Measurements from ENCODE around the gene NPNT. TPM values are rescaled to one million over a fixed set of nuclear protein-coding genes. Genes with fewer than 3 reads are reported as not detected.

Gene NPNT, protein sequence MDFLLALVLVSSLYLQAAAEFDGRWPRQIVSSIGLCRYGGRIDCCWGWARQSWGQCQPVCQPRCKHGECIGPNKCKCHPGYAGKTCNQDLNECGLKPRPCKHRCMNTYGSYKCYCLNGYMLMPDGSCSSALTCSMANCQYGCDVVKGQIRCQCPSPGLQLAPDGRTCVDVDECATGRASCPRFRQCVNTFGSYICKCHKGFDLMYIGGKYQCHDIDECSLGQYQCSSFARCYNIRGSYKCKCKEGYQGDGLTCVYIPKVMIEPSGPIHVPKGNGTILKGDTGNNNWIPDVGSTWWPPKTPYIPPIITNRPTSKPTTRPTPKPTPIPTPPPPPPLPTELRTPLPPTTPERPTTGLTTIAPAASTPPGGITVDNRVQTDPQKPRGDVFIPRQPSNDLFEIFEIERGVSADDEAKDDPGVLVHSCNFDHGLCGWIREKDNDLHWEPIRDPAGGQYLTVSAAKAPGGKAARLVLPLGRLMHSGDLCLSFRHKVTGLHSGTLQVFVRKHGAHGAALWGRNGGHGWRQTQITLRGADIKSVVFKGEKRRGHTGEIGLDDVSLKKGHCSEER
- total RNA-seq (2022; extraction: Qiagen RNA extraction) = 0.22 to 0.37 TPM (median 0.32 TPM) in 5 replicates

DNA sequence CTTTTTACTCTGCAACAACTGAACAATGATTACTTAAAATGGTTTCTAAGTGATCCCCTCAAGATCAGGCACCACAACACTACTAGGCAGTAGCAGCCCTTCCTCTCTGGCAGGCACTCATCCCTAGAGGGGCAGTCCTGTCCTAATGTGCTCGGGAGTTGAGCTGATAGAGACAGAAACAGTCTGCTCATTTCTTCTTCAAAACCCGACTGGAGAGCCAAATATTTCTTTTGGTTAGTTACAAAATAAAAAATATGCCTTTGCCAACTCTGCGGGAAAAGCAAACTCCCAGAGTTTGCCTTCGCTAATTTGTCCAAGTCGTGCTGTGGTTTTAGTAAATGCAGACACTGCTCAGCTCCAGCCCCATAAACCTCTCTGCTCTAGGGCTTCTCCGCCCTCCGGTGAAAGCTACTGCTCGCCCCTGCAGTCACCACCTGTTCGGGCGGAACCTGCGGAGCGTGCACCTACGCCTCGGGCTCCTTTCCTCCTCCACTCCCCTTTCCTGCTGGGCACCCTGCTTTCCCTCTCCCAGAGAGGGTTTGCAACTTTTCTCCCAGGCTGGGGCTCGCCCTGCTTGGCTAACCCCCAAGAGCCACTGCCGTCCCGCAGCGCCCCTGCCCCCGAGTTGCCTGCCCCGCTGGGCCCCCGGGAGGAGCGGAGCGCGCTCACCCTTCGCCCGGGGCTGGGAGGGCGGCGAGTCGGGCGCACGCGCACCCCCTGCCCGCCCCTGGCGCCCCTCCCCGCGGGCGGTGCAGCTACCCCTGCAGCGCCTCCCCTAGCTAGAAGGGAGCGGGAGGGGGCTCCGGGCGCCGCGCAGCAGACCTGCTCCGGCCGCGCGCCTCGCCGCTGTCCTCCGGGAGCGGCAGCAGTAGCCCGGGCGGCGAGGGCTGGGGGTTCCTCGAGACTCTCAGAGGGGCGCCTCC, at the start of gene NPNT:
NPNT (plus strand) TSS at position 812 of the 923 bp plus-strand sequence. CDS start 182 bp downstream, outside the sequence.

Other genes starting within 250 kb of the NPNT start
- gene INTS12, start 186.8 kb upstream of the NPNT start, total RNA-seq (2022; extraction: Qiagen RNA extraction) = 13.0 to 17.5 TPM (median 13.3 TPM) in 5 replicates
- 5.1 to 6.9 TPM (median 5.5 TPM) in 5 replicates for gene GSTCD, start 186.7 kb upstream of the NPNT start, total RNA-seq (2022; extraction: Qiagen RNA extraction)

All from A549 treated with CORT108297 at 1 μM for 4 hours (cell line).